Type B pancreatic cell (in vitro differentiated cells): ENCODE data around the gene GTPBP3. TPM values are rescaled to one million over a fixed set of nuclear protein-coding genes. Genes with fewer than 3 reads are reported as not detected.

Experiments
- DNase-seq: peaks from one replicate; pipeline ENCODE4 v3.0.0; 2021; ENCODE audit warnings: mixed read lengths; ENCODE audit not compliant: unreplicated experiment; ENCODE audit errors: extremely low spot score
- H3K27ac Mint-ChIP-seq: 2 replicates; pipeline ENCODE4 v1.8.0; 2021; ENCODE audit warnings: mild to moderate bottlenecking, mixed read lengths
- H3K27me3 Mint-ChIP-seq: 2 replicates; pipeline ENCODE4 v1.8.0; 2021; ENCODE audit warnings: mixed read lengths
- H3K36me3 Mint-ChIP-seq: 2 replicates; pipeline ENCODE4 v1.8.0; 2021; ENCODE audit warnings: mixed read lengths
- H3K4me1 Mint-ChIP-seq: one replicate; pipeline ENCODE4 v1.8.0; 2021; ENCODE audit warnings: mixed read lengths; ENCODE audit not compliant: unreplicated experiment
- H3K4me3 Mint-ChIP-seq: 2 replicates; pipeline ENCODE4 v1.8.0; 2021; ENCODE audit warnings: mild to moderate bottlenecking, mixed read lengths
- H3K9me3 Mint-ChIP-seq: 2 replicates; pipeline ENCODE4 v1.8.0; 2021; ENCODE audit warnings: mixed read lengths
- total RNA-seq: library from RNA; stranded (reverse); gene quantifications from 2 replicates; pipeline ENCODE4 v1.2.1, GENCODE V29; 2021; ENCODE audit warnings: low replicate concordance
- TF ChIP-seq, protein P1 (sequence below): fragments of 200-600 bp; sonication (generic); conservative IDR thresholded peaks from 2 replicates; pipeline ENCODE4 v1.5.0; 2021; ENCODE audit warnings: antibody characterized with exemption, mild to moderate bottlenecking

Gene GTPBP3
- total RNA-seq, 1 donor from 2014 or later = 48.4 TPM

DNA sequence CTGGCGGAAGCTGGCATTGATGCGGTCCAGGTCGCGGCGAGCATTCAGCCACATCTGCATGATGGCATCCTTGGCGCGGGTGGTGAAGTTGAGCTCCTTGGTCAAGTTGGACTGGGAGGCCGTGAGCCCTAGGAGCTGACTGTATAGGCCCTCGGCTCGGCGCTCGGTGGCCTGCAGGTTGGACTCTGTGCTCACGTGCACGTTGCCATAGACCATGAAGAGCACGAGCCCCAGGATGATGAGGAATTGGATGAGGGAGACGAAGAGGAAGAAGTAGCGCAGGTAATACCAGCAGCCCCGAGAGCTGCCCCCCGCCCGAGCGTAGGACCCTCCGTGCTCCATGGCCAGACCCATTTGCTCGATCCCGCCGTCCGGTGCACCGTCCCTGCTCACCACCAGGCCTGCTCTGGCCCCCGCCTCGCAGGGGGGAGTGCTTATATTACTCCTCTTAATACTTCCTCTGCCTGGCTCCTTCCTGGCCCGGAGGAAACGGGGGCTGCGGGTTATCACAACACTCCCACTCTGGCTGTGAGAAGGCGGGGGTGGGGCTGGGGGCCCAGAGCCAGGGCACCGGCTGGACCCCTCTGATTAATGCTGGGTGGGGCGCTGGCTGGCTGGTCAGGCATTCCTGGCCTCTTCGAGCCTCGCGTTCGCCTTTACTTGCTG, 39.7 kb downstream of the GTPBP3 start, which contains the start of gene PLVAP:
TSS of gene PLVAP (minus strand) at position 408 of the 666 bp plus-strand sequence. CDS start at position 354, 54 bp downstream.
- TF ChIP-seq, protein P1, sequence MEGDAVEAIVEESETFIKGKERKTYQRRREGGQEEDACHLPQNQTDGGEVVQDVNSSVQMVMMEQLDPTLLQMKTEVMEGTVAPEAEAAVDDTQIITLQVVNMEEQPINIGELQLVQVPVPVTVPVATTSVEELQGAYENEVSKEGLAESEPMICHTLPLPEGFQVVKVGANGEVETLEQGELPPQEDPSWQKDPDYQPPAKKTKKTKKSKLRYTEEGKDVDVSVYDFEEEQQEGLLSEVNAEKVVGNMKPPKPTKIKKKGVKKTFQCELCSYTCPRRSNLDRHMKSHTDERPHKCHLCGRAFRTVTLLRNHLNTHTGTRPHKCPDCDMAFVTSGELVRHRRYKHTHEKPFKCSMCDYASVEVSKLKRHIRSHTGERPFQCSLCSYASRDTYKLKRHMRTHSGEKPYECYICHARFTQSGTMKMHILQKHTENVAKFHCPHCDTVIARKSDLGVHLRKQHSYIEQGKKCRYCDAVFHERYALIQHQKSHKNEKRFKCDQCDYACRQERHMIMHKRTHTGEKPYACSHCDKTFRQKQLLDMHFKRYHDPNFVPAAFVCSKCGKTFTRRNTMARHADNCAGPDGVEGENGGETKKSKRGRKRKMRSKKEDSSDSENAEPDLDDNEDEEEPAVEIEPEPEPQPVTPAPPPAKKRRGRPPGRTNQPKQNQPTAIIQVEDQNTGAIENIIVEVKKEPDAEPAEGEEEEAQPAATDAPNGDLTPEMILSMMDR = no peak
- Mint-ChIP-seq H3K4me3 (no peak within 1 kb of the TSS), H3K4me1 (peaks cover 4% of the 10 kb centered on the region), H3K27ac (no peak within 1 kb of the TSS), H3K27me3 (no peaks in the 10 kb centered on the region), H3K9me3 (no peaks in the 10 kb centered on the region), H3K36me3 (no peaks in the 10 kb centered on the region)
- DNase-seq = no peak

DNA sequence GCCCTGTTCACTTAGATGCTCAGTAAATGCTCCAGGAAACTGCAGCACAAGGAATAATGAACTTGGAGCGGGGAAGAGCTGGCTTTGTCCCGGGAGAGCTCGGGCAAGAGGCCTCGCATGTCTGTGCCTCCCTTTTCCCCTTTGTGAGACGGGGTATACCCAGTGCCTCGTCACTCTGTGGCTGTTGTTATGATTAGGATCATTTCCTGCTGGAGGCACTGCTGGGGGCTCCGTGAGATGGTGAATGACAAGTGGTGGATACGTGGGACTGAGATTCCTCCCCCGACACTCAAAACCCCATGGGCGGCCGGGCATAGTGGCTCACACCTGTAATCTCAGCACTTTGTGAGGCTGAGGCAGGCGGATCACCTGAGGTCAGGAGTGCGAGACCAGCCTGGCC, 40.9 kb downstream of the GTPBP3 start:
- peaks cover 8% of the 10 kb centered on the region for H3K4me1 Mint-ChIP-seq
- DNase-seq = no peak
- TF ChIP-seq, protein P1 = no peak
- H3K4me3 Mint-ChIP-seq = no peak overlapping the region
- no peaks in the 10 kb centered on the region for H3K27me3 Mint-ChIP-seq
- no peaks in the 10 kb centered on the region for H3K36me3 Mint-ChIP-seq
- no peaks in the 10 kb centered on the region for H3K9me3 Mint-ChIP-seq
- H3K27ac Mint-ChIP-seq = no peak overlapping the region

DNA sequence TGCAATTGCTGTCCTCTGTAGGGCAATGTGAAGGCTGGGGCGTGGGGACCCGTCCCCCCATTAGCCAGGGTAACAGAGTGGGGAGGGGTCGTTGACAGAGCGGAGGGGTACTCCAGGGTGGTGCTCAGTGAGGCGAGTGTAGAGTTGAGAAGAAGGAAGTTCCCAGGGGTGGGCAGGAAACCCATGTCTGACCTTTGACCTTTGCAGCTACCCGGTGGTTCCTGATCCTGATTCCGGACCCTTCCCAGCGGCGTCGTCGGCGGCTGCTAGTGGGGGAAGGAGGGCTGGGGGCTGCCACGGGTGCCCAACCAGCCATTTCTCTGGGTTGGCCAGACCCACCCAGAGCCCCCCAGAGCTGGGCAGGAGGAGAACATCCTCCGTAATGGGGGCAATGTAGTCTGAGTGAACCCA, 41.9 kb downstream of the GTPBP3 start:
- no peaks in the 10 kb centered on the region for H3K9me3 Mint-ChIP-seq
- no peak for DNase-seq
- no peaks in the 10 kb centered on the region for H3K27me3 Mint-ChIP-seq
- no peak overlapping the region for H3K4me3 Mint-ChIP-seq
- H3K36me3 Mint-ChIP-seq = no peaks in the 10 kb centered on the region
- H3K4me1 Mint-ChIP-seq = peaks cover 8% of the 10 kb centered on the region
- H3K27ac Mint-ChIP-seq = no peak overlapping the region
- TF ChIP-seq, protein P1 = no peak

DNA sequence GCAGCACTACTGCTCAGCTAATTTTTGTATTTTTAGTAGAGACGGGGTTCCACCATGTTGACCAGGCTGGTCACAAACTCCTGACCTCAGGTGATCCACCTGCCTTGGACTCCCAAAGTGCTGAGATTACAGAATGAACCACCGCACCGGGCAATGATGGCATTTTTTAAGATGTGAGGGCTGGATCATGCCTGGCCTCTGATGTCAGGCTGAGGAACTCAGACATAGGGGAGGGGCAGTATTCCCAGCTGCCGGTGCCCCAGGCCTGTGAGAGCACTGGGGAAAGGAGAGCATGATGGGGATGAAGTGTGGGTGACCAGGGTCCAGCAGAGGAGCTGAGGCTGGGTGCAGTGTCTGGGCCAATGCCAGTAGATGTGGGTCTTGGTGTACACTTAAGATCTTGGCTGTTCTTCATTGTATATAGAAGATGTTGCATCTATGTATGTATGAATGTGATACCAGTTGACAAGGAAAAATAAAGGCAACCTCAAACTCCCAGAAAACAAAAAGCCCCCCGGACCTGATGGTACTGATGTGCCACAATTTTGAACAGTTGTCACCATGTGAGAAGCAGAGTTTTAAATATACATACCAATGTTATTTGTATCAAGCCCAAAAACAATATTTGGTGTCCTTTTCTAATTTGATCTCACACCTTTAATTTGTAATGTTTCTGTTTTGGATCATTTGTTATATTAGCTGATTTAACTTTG, 43.2 kb downstream of the GTPBP3 start:
- TF ChIP-seq, protein P1 = no peak
- H3K4me1 Mint-ChIP-seq = peaks cover 8% of the 10 kb centered on the region
- no peak overlapping the region for H3K4me3 Mint-ChIP-seq
- DNase-seq = no peak
- H3K9me3 Mint-ChIP-seq = no peaks in the 10 kb centered on the region
- no peaks in the 10 kb centered on the region for H3K27me3 Mint-ChIP-seq
- no peak overlapping the region for H3K27ac Mint-ChIP-seq
- H3K36me3 Mint-ChIP-seq = no peaks in the 10 kb centered on the region

DNA sequence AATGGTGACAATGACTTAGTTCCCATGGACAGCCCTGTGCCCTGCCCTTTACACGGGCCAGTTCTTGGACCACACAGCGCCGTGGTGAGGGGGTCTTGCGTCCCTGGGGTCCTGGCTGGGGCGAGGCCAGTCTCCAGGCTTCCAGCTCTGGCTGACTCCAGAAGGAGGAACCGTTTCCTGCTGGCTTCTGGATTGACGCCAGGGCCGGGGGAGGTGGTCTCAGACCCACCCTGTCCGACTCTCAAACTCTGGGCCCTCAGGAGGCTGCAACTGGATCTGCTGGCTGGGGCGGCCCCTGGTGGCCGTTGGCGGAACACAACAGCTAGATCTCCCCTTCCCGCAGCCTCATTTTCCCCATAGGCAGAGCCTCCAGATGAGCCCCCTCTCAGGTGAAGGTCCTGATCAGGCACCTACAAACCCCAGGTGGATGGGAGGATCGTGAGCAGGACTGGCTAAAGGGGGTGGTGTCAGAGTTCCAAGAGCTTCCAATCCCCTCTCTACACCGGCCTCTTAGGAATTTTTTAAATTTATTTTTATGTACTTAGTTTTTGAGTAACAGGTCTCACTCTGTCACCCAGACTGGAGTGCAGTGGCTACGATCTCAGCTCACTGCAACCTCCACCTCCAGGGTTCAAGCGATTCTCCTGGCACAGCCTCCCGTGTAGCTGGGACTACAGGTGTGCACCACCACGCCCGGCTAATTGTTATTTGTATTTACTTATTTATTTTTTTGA, 48.7 kb downstream of the GTPBP3 start:
- TF ChIP-seq, protein P1 = peak; percentile 93
- Mint-ChIP-seq H3K4me1 (peaks cover 8% of the 10 kb centered on the region), H3K27me3 (peaks cover 20% of the 10 kb centered on the region), H3K36me3 (no peaks in the 10 kb centered on the region), H3K4me3 (no peak overlapping the region), H3K27ac (no peak overlapping the region), H3K9me3 (no peaks in the 10 kb centered on the region)
- no peak for DNase-seq
